GM10847 (cell line): ENCODE results near the gene HSPA12B.

ENCODE experiments used
- POLR2A ChIP-seq: IDR thresholded peaks from 2 replicates; pipeline ENCODE4 v1.6.1; 2011; ENCODE audit not compliant: insufficient read length; ENCODE audit errors: extremely low read depth

HSPA12B gene

GRCh38 chr20:3732327-3733118, at the start of gene HSPA12B:
Gene HSPA12B, plus strand, starts transcription at chr20:3732685. Its CDS starts 5,990 bp downstream, at chr20:3738675.
- TF ChIP-seq POLR2A, result no peak

DNA sequence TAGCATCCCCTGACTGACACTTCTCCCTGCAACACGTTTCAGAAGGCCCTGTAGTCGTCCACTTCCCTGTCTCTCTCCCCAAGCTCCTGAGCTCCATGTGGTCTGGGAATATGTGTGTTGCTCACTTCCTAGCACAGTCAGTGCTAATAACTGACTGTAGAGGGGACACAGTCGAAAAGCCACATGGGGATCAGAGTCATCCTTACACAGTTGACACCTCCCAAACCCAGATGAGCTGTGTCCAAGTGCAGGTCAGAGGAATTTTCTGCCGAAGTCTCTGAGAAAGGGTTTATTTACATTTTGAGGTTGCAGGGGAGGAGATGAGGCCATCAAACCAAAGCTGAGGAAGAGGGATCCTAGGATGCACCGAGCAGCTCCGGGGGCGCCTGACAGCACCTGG, 47.1 kb upstream of the HSPA12B start:
- no peak for TF ChIP-seq POLR2A

GRCh38 chr20:3686421-3686820, 46.1 kb upstream of the HSPA12B start:
- no peak for TF ChIP-seq POLR2A

DNA sequence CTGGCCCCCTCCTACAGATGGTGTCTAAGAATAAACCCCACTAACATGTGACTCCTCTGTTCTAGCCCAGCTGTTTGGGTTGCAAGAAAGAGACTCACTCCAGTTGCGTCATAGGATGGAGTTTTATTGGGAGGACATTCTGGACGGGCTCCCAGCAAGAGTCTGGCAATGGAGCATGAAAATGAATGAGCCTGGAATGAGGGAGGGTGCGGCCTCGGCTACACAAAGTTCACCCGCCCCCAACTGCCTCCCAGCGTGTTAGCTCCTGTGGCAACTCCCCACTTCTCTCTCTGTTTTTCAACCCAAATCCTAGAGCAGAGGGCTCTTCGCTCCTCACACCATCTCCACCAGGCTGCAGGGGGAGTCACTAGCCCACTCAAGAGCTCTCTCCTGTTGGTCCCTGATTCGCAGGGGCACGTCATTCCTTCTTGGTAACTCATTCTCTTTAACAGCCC, 45.6 kb upstream of the HSPA12B start:
- TF ChIP-seq POLR2A, result no peak

GRCh38 chr20:3687655-3688054, 44.8 kb upstream of the HSPA12B start:
- TF ChIP-seq POLR2A, result no peak

DNA sequence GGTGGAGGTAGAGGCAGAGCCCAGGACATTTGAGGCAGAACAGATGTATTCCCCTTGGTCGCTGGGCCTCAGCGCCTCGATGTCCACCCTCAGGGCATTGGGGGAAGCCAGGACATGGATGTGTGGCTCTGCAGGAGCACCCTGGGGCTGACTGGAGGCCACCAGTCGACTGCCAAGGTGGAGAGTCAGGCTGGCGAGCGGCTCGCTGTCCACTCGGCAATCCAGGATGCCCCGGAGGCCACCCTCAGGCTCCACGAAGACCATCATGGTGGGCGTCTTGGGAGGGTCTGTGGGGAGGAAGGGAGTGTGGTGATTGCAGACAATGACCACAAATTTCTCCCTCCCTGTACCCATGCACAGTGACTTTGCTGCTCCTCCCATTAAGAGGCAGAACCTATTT, 42.5 kb upstream of the HSPA12B start:
- TF ChIP-seq POLR2A, result no peak

- no peak for TF ChIP-seq POLR2A
Measured at GRCh38 chr20:3690413-3690812, 42.1 kb upstream of the HSPA12B start.

DNA sequence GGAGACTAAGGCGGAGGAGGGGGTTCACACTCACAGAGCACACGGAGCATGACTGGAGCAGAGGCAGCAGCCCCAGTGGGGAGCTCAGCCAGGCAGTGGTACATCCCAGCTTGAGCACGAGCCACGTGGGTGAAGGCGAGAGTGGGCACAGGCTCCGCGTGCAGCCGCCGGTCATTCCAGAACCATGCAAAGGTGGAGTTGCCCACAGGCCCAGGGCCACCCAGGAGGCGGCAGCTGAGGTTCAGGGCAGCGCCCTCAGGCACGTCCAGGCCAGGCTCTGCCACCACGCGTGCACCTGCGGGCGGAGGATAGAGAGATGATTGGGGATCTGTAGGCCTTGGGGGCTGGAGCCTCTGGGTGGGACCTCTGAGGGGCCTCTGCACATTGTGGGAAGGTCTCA, 41.2 kb upstream of the HSPA12B start:
- TF ChIP-seq POLR2A, result no peak

DNA sequence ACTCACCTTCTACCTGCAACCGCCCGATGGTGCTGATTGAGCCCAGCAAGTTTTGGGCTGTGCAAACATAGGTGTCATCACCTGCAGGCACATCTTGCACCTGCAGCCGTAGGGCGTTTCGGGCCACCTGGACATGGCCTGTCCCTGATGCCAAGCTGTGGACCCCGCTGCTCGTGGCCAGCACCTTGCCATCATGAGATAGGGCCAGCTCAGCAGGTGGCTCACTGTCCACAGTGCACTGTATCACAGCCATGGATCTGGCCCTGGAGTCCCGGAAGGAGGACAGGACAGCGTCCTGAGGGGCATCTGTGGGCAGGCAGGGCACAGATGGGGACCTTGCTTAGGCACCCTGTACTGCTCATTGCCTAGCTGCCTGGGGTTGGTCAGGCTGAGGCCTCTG, 40.6 kb upstream of the HSPA12B start:
- no peak for TF ChIP-seq POLR2A

DNA sequence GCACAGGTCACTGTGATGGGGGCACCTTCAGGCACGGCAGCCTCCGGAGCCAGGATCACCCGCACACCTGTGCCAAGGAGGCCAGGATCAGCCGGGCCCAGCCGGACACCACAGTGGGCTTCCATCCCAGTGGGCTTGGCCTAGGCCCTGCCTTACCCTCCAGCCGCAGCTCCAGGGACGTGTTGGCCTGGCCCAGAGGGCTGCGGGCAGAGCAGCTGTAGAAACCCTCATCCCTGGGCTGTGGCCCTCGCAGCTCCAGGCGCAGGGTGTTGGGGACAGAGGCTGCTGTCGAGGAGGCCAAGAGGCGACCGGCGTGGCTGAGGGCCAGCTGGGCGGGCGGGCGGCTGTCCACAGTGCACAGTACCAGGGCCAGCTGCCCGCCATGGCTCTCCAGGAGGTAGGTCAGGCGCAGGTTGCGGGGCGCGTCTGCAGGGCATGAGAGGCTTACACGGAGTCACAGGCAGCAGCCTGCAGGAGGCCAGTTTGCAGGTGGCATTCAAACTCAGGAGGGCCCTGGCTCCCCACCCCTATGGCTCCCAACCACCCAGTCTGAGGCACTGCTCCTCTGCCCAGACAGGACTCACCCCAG, 39.7 kb upstream of the HSPA12B start:
- no peak for TF ChIP-seq POLR2A

DNA sequence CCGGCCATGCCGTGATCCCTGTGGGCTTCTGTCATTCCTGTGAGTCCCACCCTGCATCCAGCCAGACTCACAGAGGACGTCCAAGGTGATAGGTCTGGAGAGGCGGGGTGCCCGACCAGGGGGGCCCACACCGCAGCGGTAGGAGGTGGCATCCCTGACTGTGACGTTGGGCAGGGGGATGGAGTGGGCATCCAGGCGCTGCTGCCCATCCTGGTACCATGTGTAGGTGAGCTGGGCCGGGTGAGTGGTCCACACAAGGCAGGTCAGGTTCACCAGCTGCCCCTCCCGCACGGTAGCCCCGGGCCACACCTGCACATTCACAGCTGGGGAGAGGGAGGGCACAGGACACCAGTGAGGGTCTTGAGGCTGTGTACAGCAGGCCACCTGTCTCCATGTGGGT, 39.1 kb upstream of the HSPA12B start:
- no peak for TF ChIP-seq POLR2A

DNA sequence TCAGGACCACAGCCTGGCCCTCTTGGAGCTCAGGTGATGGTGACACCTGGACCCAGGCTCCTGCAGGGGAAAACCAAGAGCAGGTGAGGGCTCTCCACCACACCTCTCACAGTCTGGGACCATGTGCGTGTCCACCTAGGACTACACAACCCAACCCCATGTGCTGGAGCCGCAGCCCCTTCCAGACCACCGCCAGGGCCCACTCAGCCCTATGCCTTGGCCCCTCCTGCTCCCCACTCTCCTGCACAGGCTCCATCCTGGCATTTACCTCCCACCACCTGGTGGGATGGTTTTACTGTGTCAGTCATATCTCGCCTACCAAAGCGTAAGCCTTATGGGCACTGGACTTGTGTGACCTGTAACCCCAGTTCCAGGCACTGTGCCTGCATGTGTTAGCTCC, 37.6 kb upstream of the HSPA12B start:
- no peak for TF ChIP-seq POLR2A

DNA sequence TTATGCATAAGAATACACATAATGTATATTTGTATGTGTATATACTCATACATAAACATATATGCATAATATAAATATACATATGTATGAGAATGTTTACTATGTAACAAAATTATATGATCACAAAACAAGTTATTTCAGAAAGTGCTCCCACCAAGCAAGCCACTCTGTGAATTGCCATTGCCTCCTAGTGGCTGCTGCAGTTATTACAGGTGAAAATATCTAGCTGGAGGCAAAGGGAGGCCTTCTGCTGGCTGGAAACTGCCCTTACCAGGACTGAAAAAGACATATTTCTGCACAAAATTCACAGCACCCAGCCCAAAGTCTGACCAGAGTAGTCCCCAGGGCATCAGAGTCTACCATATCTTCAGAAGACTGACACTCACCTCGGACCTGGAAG, 36.3 kb upstream of the HSPA12B start:
- TF ChIP-seq POLR2A, result no peak

- TF ChIP-seq POLR2A, result no peak
Measured at GRCh38 chr20:3696745-3697587, 35.5 kb upstream of the HSPA12B start.

DNA sequence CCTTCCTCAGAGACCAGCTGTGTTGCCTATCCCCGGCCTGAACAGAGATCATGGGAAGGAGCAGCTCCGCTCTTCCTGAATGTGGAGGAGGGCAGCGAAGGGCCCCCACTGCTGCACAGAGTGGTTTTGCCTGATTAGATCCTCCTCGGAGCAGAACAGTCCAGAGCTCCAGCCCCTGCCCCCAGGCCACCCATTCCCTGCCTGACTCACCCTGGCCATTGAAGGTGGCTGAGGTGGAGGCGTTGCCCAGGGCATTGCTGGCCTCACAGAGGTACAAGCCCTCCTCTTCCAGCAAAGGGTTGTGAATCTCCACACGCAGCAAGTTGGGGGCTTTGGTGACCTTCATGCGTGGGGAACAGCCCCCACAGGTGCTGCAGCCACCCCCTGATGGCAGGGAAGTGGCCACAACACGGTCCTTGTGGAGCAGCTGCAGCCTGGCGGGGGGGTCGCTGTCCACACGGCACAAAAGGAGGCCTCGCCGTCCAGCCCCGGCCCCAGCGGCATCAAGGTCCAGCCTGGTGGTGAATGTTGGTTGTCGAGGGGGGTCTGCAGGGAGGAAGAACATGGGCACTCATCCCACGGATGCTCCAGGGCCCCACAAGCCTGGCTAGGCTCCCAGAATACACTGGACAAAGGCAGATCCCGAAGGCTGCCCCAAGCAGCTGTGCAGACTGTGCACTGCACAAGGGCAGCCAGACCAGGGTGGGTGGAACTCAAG, 34.7 kb upstream of the HSPA12B start:
- no peak for TF ChIP-seq POLR2A
